Uterus (tissue), 2 donors: ENCODE data around the gene RIC8B.

Experiments used
- POLR2A ChIP-seq, 2 donors: fragments of 450-650 bp; IDR thresholded peaks; one replicate each; pipeline ENCODE4 v1.6.1; 2016; ENCODE audit warnings: antibody characterized with exemption in 2 of 2, mild to moderate bottlenecking in 1 of 2, moderate library complexity in 1 of 2
- TF ChIP-seq, protein P1 (sequence below), 4 experiments: fragments of 200-600 bp in 2 of 4; fragments of 450-650 bp in 2 of 4; sonication (generic) in 2 of 4; IDR thresholded peaks; one replicate each; pipeline ENCODE4 v1.5.1; 2016 to 2019; ENCODE audit warnings: antibody characterized with exemption in 4 of 4, mild to moderate bottlenecking in 2 of 4, moderate library complexity in 1 of 4

DNA sequence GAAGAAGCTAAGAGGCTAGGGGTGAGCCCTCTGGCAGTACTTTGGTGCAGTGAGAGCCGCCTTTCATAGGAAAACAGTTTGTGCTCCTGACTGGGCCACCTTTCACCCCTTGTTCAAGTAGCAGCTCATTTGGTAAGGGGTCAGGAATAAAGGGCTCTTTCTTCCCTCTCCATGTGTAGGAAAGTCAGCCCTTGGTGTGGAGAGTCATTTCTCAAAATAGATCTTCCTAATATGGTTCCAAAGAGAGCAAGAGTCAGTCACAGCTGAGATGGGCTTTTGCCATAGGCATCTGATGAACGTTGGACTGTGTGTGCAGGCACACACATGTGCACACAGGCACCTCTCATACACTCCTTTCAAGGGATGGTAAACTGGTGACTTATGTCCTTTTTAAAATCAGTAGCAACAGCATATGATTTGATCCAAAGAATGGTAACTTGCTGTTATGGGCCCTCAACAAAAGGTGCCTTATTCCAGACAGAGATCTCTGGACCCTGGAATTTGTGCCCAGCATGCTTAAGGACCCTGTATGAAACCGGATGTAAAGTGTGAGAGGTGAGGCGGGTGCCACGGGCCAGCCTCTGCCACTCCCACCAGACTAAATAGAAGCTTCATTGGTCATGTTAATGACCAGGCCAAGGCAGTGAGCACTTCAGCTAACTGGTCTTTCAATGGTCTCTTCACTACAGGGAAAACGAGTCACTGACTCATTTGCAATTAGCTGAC, 16.7 kb upstream of the RIC8B start:
- TF ChIP-seq, protein P1, sequence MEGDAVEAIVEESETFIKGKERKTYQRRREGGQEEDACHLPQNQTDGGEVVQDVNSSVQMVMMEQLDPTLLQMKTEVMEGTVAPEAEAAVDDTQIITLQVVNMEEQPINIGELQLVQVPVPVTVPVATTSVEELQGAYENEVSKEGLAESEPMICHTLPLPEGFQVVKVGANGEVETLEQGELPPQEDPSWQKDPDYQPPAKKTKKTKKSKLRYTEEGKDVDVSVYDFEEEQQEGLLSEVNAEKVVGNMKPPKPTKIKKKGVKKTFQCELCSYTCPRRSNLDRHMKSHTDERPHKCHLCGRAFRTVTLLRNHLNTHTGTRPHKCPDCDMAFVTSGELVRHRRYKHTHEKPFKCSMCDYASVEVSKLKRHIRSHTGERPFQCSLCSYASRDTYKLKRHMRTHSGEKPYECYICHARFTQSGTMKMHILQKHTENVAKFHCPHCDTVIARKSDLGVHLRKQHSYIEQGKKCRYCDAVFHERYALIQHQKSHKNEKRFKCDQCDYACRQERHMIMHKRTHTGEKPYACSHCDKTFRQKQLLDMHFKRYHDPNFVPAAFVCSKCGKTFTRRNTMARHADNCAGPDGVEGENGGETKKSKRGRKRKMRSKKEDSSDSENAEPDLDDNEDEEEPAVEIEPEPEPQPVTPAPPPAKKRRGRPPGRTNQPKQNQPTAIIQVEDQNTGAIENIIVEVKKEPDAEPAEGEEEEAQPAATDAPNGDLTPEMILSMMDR (IDR thresholded peaks at IDR 0.05): no peak
- TF ChIP-seq POLR2A (IDR thresholded peaks at IDR 0.05): no peak
